ENCODE measurements around the gene OR4C5.

DNA sequence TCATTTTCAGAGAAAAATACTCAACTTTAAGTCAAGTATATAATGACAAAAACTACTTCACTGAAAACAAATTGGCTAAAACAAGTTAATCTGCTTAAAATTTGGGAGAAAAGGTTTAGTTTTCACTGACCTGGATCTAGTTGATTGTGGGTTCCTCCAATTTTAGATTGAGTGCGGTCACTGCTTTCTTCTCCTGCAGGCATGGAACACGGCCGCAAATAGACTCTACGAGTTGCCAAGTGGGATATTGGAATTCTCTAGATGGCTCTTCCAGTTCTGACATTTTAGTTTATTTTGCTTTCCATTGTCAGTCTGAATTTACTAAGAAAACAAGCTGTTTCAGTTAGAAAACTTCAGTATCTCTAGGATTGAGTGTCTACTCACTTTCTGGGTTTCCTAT lies 12.3 kb downstream of the OR4C5 start:
- TF ChIP-seq, protein P1, sequence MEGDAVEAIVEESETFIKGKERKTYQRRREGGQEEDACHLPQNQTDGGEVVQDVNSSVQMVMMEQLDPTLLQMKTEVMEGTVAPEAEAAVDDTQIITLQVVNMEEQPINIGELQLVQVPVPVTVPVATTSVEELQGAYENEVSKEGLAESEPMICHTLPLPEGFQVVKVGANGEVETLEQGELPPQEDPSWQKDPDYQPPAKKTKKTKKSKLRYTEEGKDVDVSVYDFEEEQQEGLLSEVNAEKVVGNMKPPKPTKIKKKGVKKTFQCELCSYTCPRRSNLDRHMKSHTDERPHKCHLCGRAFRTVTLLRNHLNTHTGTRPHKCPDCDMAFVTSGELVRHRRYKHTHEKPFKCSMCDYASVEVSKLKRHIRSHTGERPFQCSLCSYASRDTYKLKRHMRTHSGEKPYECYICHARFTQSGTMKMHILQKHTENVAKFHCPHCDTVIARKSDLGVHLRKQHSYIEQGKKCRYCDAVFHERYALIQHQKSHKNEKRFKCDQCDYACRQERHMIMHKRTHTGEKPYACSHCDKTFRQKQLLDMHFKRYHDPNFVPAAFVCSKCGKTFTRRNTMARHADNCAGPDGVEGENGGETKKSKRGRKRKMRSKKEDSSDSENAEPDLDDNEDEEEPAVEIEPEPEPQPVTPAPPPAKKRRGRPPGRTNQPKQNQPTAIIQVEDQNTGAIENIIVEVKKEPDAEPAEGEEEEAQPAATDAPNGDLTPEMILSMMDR (IDR thresholded peaks at IDR 0.05; ENCODE audit: extremely low read depth in 1 of 2, insufficient read depth in 1 of 2, low read depth in 1 of 2, low read length in 2 of 2) = no peak
- no peak for TF ChIP-seq POLR2A (IDR thresholded peaks at IDR 0.05; ENCODE audit: low read depth, low read length)
- TF ChIP-seq, protein P2, sequence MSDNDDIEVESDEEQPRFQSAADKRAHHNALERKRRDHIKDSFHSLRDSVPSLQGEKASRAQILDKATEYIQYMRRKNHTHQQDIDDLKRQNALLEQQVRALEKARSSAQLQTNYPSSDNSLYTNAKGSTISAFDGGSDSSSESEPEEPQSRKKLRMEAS (IDR thresholded peaks at IDR 0.05; ENCODE audit: insufficient read depth, insufficient read length) = no peak
- TF ChIP-seq FOS (IDR thresholded peaks at IDR 0.05; ENCODE audit: borderline replicate concordance, insufficient read depth, low read length) = no peak
- TF ChIP-seq POLR2AphosphoS5 (IDR thresholded peaks at IDR 0.05; ENCODE audit: insufficient read depth, low read depth, low read length) = no peak
- no peak for TF ChIP-seq MYC (IDR thresholded peaks at IDR 0.05; ENCODE audit: low read depth, low read length)
- TF ChIP-seq JUN (IDR thresholded peaks at IDR 0.05; ENCODE audit: borderline replicate concordance, insufficient read depth, insufficient read length, low read depth) = no peak
- TF ChIP-seq EZH2 (IDR thresholded peaks at IDR 0.05; ENCODE audit: borderline replicate concordance, low read depth, low read length, severe bottlenecking) = no peak
